Thymus (tissue), 11 donors: ENCODE results near the gene NHERF1. TPM values are rescaled to one million over a fixed set of nuclear protein-coding genes. Genes with fewer than 3 reads are reported as not detected.

Source experiments
- DNase-seq, 9 donors: peaks; one replicate each; pipeline ENCODE4 v3.0.0-alpha.2; 2013; ENCODE audit warnings: low spot score in 9 of 9, low read depth in 6 of 9, missing footprints in 1 of 9
- H3K27ac ChIP-seq, 2 donors: one replicate each; pipeline ENCODE4 v1.5.1; 2013; ENCODE audit warnings: control low read depth in 1 of 2, low read depth in 1 of 2, low read length in 1 of 2, mild to moderate bottlenecking in 1 of 2, moderate library complexity in 1 of 2
- H3K27me3 ChIP-seq, 2 donors: one replicate each; pipeline ENCODE4 v1.5.1; 2013; ENCODE audit warnings: low read length in 1 of 2; ENCODE audit not compliant: control insufficient read depth in 2 of 2, insufficient read depth in 1 of 2
- H3K36me3 ChIP-seq, 2 donors: one replicate each; pipeline ENCODE4 v1.5.1; 2013; ENCODE audit warnings: low read length in 1 of 2, mild to moderate bottlenecking in 1 of 2, moderate library complexity in 1 of 2; ENCODE audit not compliant: control insufficient read depth in 2 of 2, insufficient read depth in 2 of 2
- H3K4me1 ChIP-seq, 2 donors: one replicate each; pipeline ENCODE4 v1.5.1; 2013; ENCODE audit warnings: low read length in 2 of 2; ENCODE audit not compliant: control insufficient read depth in 2 of 2, insufficient read depth in 2 of 2
- H3K4me3 ChIP-seq, 2 donors: one replicate each; pipeline ENCODE4 v1.5.1; 2013; ENCODE audit warnings: low read length in 2 of 2, control low read depth in 1 of 2, mild to moderate bottlenecking in 1 of 2
- H3K9me3 ChIP-seq, 2 donors: one replicate each; pipeline ENCODE4 v1.5.1; 2013; ENCODE audit warnings: low read length in 1 of 2, mild to moderate bottlenecking in 1 of 2; ENCODE audit not compliant: control insufficient read depth in 2 of 2, insufficient read depth in 1 of 2
- WGBS: extraction: QIAGEN DNeasy Blood & Tissue Kit; methylation state at CpG from one replicate; pipeline ENCODE4 v1.1.7; 2013; 5-methylcytosine and 5-hydroxymethylcytosine counted together
- polyA plus RNA-seq: library from polyadenylated mRNA; stranded (reverse); fragments of 200-250 nt; gene quantifications from one replicate; pipeline ENCODE4 v1.2.3, GENCODE V29; 2013
- total RNA-seq: library from RNA; stranded (reverse); fragments of 120-200 nt; gene quantifications from one replicate; pipeline ENCODE4 v1.2.4, GENCODE V29; 2013
- donor health status: healthy.

The NHERF1 gene
- total and polyA plus RNA-seq, 2 donors: 49.5 to 56.6 TPM

DNA sequence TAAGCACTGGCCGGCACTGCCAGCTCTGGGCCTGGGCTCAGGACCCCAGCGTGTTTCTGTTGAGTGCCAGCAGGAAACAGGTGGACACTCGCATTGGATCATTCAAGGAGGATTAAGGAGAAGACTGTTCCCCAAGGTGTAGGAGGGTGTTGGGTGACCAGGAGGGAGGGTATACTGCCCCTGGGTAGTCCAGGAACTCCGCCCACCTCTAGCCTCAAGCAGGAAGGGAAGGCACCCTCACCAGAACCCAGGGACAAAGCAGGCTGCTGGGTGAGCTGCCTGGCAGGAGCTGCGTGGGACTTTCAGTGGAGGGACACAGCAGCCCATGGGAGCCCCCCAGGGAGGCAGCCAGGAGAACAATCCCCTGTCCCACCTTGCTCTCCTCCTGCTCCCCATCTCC lies 19.1 kb upstream of the NHERF1 start:
- DNase-seq: no peak
- no peaks in the 10 kb centered on the region for H3K36me3 ChIP-seq

DNA sequence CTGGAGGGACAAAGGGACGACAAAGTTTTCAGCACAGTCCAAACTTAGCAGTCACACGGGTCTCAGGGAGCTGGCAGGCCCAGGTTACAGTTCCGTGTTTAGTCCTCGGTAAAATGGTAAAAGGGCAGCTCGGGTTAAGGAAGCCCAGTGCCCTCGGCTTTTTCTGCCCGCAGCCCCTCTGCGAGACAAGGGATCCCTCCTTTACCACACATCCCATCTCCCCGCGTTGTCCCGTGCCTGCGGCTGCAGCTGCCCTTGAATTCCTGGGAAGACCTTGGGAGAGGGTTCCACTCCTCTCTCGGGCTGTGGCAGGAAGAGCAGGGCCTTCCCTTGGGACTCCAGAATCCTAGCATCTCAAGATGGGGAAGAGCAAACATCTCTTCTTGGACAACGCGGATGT lies 18.6 kb upstream of the NHERF1 start:
- WGBS: 97% methylated on average over 15 of the region's 15 CpGs
- no peak overlapping the region for H3K4me3 ChIP-seq
- H3K27me3 ChIP-seq: peaks cover 0 to 9% of the 10 kb centered on the region in 2 donors
- no peak for DNase-seq
- H3K4me1 ChIP-seq: no peaks in the 10 kb centered on the region
- no peaks in the 10 kb centered on the region for H3K36me3 ChIP-seq
- H3K27ac ChIP-seq: no peak overlapping the region
- peaks cover 0 to 3% of the 10 kb centered on the region in 2 donors for H3K9me3 ChIP-seq

More for the DNA sequence above, 19.1 kb upstream of the NHERF1 start:
- peaks cover 0 to 9% of the 10 kb centered on the region in 2 donors for H3K27me3 ChIP-seq
- no peak overlapping the region for H3K4me3 ChIP-seq
- peaks cover 0 to 3% of the 10 kb centered on the region in 2 donors for H3K9me3 ChIP-seq
- 98% methylated on average over 5 of the region's 5 CpGs for WGBS
- no peak overlapping the region for H3K27ac ChIP-seq
- H3K4me1 ChIP-seq: no peaks in the 10 kb centered on the region

DNA sequence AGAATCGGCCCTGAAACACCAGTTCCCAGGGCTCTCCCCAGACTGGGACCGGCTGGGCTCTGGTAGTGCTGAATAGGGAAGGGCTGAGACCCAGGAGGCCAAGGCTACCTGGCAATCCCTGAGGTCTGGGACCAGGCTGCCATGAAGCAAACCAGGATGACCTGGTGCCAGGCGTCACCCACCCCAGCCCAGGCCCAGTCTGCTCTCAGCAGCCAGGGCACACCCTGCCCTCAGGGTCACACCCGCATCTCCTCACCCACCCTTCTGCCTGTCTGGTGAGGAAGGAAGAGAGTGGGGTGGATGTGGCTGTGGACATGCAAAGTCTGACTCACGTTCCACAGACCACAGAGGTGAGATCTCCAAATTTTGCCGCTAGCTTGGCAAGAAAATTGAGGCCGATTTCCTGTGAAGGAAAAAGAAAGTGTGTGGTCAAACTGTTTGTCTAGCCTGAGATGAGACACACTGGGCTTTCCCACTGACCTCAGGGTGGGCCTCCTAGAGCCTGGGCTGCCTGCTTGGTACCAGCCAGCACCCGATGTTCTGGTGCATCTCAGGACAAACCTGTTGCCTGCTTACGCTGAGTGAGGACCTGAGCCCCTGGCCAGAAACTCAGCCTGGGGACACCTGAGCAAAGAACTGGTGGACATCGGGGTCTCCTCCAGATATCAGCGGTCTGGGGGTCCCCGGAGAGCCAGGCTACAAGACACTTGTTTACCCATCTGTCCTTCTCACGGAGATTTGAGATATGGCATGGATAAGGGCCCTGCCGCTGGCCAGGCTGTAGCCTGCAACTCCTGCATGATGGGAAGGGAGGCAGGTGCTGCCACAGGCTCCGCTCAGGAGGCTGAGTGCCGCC lies 17.7 kb upstream of the NHERF1 start:
- Histone ChIP-seq H3K27ac (no peak overlapping the region), H3K4me1 (no peaks in the 10 kb centered on the region), H3K36me3 (no peaks in the 10 kb centered on the region), H3K27me3 (peaks cover 0 to 12% of the 10 kb centered on the region in 2 donors), H3K9me3 (peaks cover 0 to 3% of the 10 kb centered on the region in 2 donors), H3K4me3 (no peak overlapping the region)
- WGBS: 64% methylated on average over 16 of the region's 16 CpGs
- DNase-seq: no peak

DNA sequence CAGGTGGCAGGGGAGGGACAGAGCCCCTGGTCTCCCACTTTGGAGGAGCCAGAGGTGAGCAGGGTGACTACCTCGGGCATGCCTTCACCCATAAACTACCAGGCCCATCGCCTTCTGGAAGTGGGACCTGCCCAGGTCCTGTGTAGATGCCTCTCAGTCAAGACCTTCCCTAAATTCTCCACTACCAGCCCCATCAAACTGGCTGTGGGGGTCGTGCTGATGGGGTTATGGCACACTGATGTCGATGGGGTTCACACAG lies 17.2 kb upstream of the NHERF1 start:
- no peak overlapping the region for H3K4me3 ChIP-seq
- peaks cover 0 to 3% of the 10 kb centered on the region in 2 donors for H3K9me3 ChIP-seq
- H3K27me3 ChIP-seq: peaks cover 0 to 15% of the 10 kb centered on the region in 2 donors
- H3K27ac ChIP-seq: no peak overlapping the region
- DNase-seq: no peak
- WGBS: 91% methylated on average over 4 of the region's 4 CpGs
- peaks cover 0 to 5% of the 10 kb centered on the region in 2 donors for H3K4me1 ChIP-seq
- H3K36me3 ChIP-seq: no peaks in the 10 kb centered on the region

DNA sequence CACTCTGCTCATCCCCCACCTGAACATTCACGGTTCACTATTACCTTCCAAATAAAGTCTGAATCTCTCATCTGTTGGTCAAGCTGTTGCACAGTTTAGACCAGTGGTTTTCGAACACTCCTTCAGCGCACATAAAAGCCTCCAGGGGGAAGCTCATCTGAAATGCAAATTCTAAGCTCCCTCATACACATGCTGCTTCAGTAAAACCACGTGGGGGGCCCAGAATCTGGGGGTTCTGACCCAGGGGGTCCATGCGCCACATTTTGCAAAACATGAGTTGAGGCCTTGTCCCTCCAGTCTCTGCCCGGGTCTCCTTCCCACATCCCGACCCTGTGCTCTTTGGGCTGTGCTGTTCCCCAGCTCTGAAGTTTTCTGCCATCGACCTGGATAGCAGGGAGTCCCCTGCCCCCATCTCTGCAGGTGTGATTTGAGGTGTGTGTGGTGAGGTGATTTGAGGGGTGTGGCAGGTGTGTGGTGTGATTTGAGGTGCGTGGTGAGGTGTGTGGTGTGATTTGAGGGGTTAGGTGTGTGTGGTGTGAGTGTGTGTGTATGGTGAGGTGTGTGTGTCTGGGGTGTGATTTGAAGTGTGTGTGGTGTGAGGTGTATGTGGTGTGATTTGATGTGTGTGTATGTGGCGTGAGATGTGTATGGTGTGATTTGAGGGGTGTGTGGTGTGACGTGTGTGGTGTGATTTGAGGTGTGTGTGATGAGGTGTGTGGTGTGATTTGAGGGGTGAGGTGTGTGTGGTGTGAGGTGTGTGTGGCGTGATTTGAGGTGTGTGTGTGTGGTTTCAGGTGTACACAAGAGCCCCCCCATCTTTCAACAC lies 16.2 kb upstream of the NHERF1 start:
- no peak overlapping the region for H3K27ac ChIP-seq
- no peak for DNase-seq
- H3K4me1 ChIP-seq: peaks cover 0 to 13% of the 10 kb centered on the region in 2 donors
- WGBS: 88% methylated on average over 12 of the region's 12 CpGs
- no peak overlapping the region for H3K4me3 ChIP-seq
- H3K9me3 ChIP-seq: peaks cover 0 to 3% of the 10 kb centered on the region in 2 donors
- H3K36me3 ChIP-seq: no peaks in the 10 kb centered on the region
- peaks cover 0 to 18% of the 10 kb centered on the region in 2 donors for H3K27me3 ChIP-seq

DNA sequence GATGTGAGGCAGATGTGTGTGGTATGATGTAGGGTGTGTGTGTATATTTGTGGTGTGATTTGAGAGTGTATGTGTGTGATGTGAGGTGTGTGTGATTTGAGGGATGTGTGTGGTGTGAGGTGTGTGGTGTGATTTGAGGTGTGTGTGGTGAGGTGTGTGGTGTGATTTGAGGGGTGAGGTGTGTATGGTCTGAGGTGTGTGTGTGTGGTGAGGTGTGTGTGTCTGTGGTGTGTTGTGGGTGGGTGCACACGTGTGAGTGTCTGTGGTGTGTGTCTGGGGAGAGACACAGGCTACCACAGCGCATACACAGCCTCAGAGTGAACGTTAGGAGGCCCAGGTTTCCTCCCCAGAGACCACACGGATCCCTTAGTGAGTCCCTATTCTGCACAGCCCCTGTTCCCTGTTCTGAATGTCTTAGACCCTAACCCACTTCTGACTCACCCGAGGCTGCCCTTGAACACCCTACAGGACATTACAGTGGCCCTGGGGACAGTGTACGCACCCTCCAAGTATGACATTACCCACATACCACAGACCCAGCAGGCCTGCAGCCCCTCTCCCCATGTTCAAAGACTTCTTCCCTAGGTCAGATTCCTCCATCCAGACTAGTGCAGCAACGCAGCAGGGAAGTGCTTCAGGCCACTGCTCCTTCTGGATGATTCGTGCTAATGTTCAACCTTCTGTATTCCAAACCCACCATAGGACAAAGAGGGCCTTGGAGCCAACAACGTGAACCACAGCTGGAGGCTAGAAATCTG lies 14.9 kb upstream of the NHERF1 start:
- Histone ChIP-seq H3K9me3 (peaks cover 0 to 3% of the 10 kb centered on the region in 2 donors), H3K27me3 (peaks cover 0 to 25% of the 10 kb centered on the region in 2 donors), H3K4me1 (peaks cover 5 to 26% of the 10 kb centered on the region in 2 donors), H3K36me3 (no peaks in the 10 kb centered on the region), H3K27ac (no peak overlapping the region), H3K4me3 (no peak overlapping the region)
- WGBS: 65% methylated on average over 9 of the region's 9 CpGs
- no peak for DNase-seq

DNA sequence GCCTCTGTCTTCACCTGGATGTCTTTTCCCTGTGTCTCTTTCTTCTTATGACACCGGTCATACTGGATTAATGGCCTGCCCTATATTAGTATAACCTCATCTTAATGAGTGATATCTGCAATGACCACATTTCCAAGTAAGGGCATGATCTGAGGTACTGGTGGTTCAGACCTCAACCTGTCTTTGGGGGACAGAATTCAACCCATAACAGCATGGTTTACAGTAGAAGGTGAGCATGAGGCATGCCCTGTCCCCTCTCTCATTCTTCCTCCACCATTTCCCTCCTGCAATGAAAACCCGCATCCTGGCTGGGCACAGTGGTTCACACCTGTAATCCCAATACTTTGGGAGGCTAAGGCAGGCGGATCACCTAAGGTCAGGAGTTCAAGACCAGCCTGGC lies 14.2 kb upstream of the NHERF1 start:
- Histone ChIP-seq H3K4me1 (peaks cover 13 to 33% of the 10 kb centered on the region in 2 donors), H3K27ac (no peak overlapping the region), H3K4me3 (no peak overlapping the region), H3K27me3 (peaks cover 0 to 26% of the 10 kb centered on the region in 2 donors), H3K36me3 (no peaks in the 10 kb centered on the region), H3K9me3 (peaks cover 0 to 3% of the 10 kb centered on the region in 2 donors)
- DNase-seq: no peak
- WGBS: 96% methylated on average over 3 of the region's 3 CpGs

DNA sequence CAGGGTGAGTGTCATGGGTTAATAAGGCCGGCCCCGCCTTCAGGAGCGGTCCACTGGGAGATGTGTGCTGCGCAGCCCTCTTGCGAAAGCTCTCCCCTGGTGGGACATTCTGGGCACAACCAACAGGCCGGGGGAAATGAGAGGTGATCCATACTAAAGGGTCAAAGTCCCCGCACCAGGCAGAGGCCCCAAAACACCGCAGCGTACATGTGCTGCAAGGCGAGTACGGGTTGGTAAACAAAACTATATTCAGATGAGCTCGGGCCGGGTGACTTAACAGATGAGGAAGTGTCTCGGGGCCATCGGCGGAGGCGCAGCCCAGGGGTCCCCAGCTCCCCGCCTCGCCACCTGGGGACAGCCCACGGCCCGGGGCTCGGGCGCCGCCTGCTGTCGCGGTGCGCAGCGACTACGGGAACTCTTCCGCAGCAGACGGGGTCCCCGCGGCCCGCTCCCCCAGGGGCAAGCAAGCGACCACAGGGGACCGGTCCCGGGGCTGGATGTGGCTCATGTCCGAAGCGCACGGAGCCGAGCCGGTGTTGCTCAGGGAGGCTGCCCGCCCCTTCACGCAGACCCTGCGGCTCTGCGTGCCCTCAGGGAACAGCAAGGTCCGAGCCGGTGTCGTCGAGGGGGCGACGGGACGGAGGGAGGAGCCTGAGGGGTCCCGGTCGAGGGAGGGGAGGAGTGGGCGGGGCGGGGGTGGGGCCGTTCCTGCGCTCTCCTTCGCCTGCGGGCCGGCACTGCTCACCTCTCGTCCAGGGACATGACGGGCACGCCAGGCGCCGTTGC lies 11.7 kb upstream of the NHERF1 start, which contains the start of gene RAB37:
TSS of gene RAB37 (plus strand) at position 744 of the 786 bp plus-strand sequence. CDS start at position 761, 17 bp downstream.
- Histone ChIP-seq H3K36me3 (peaks cover 0 to 3% of the 10 kb centered on the region in 2 donors), H3K4me3 (peak within 1 kb of the TSS; percentile 71 to 81), H3K27ac (peak within 1 kb of the TSS; percentile 93 to 96), H3K9me3 (peaks cover 0 to 3% of the 10 kb centered on the region in 2 donors), H3K27me3 (peaks cover 0 to 17% of the 10 kb centered on the region in 2 donors), H3K4me1 (peaks cover 22 to 58% of the 10 kb centered on the region in 2 donors)
- DNase-seq: peak in 5 of 9 donors; percentile 33 to 86 (median 78)
- WGBS: 1% methylated on average over 67 of the region's 67 CpGs
